GM12801 (cell line): ENCODE measurements around the gene ADCY1.

ENCODE experiments used
- CTCF ChIP-seq: IDR thresholded peaks from one replicate; pipeline ENCODE4 v1.5.1; 2011; ENCODE audit warnings: control low read depth; ENCODE audit not compliant: insufficient read length; ENCODE audit errors: extremely low read depth

The ADCY1 gene

GRCh38 chr7:45654341-45654740 is 80.2 kb downstream of the ADCY1 start:
- TF ChIP-seq CTCF = no peak

GRCh38 chr7:45655539-45655938 is 81.4 kb downstream of the ADCY1 start:
- no peak for TF ChIP-seq CTCF

GRCh38 chr7:45656431-45656830 is 82.3 kb downstream of the ADCY1 start:
- no peak for TF ChIP-seq CTCF

- no peak for TF ChIP-seq CTCF
Measured at GRCh38 chr7:45657136-45657889, 83.1 kb downstream of the ADCY1 start.

GRCh38 chr7:45657890-45658715 is 83.9 kb downstream of the ADCY1 start:
- no peak for TF ChIP-seq CTCF

- no peak for TF ChIP-seq CTCF
Measured at GRCh38 chr7:45658716-45659495, 84.7 kb downstream of the ADCY1 start.

GRCh38 chr7:45659496-45660139 is 85.5 kb downstream of the ADCY1 start:
- no peak for TF ChIP-seq CTCF
